Testis (tissue), 3 donors: ENCODE results near the gene ALKBH5. TPM values are rescaled to one million over a fixed set of nuclear protein-coding genes. Genes with fewer than 3 reads are reported as not detected.

Source experiments
- DNase-seq: peaks from one replicate; pipeline ENCODE4 v3.0.0-alpha.2; 2019
- H3K27ac ChIP-seq, 2 donors: fragments of 200-600 bp; sonication (generic); one replicate each; pipeline ENCODE4 v1.5.1; 2019
- H3K27me3 ChIP-seq: fragments of 200-600 bp; sonication (generic); one replicate; pipeline ENCODE4 v1.5.1; 2019
- H3K36me3 ChIP-seq: fragments of 200-600 bp; sonication (generic); one replicate; pipeline ENCODE4 v1.5.1; 2017; ENCODE audit warnings: low read depth; ENCODE audit errors: missing control alignments
- H3K4me1 ChIP-seq: fragments of 200-600 bp; sonication (generic); one replicate; pipeline ENCODE4 v1.5.1; 2019
- H3K4me3 ChIP-seq, 2 donors: fragments of 200-600 bp; sonication (generic); one replicate each; pipeline ENCODE4 v1.5.1; 2017 to 2019
- H3K9me3 ChIP-seq: fragments of 200-600 bp; sonication (generic); one replicate; pipeline ENCODE4 v1.5.1; 2017
- POLR2A ChIP-seq: fragments of 450-650 bp; IDR thresholded peaks from one replicate; pipeline ENCODE4 v1.6.1; 2017; ENCODE audit warnings: antibody characterized with exemption, mild to moderate bottlenecking, moderate library complexity
- WGBS, 2 donors: methylation state at CpG; one replicate each; pipeline ENCODE4 v1.1.5; 2018; 5-methylcytosine and 5-hydroxymethylcytosine counted together
- intact Hi-C: fragments of 100-400 bp; cut with DNase I; formaldehyde crosslinking; loops from one replicate; pipeline ENCODE4 v1.15.1; 2023; ENCODE audit warnings: low total_unique reads
- polyA plus RNA-seq: library from polyadenylated mRNA; stranded (reverse); fragments of 350-450 nt; fragmentation: Illumina TruSeq; extraction: RNeasy Lipid Tissue Mini Kit (QIAGEN cat#74804); gene quantifications from one replicate; pipeline ENCODE4 v1.2.3, GENCODE V29; 2014; ENCODE audit warnings: low read depth, low replicate concordance; ENCODE audit not compliant: insufficient read depth
- total RNA-seq, 2 donors: library from RNA; depleted of rRNA; stranded (reverse); fragments of >200 nt; gene quantifications; one replicate each; pipeline ENCODE4 v1.2.3, GENCODE V29; 2016
- TF ChIP-seq, protein P1 (sequence below), 3 experiments: fragments of 450-650 bp in 2 of 3; fragments of 200-600 bp in 1 of 3; sonication (generic) in 1 of 3; IDR thresholded peaks; one replicate each; pipeline ENCODE4 v1.5.1; 2016 to 2019; ENCODE audit warnings: antibody characterized with exemption in 3 of 3, mild to moderate bottlenecking in 2 of 3, moderate library complexity in 1 of 3

ALKBH5 gene
- total and polyA plus RNA-seq, 3 donors from 2014 or later, result 172 to 253 (median 213) TPM

DNA sequence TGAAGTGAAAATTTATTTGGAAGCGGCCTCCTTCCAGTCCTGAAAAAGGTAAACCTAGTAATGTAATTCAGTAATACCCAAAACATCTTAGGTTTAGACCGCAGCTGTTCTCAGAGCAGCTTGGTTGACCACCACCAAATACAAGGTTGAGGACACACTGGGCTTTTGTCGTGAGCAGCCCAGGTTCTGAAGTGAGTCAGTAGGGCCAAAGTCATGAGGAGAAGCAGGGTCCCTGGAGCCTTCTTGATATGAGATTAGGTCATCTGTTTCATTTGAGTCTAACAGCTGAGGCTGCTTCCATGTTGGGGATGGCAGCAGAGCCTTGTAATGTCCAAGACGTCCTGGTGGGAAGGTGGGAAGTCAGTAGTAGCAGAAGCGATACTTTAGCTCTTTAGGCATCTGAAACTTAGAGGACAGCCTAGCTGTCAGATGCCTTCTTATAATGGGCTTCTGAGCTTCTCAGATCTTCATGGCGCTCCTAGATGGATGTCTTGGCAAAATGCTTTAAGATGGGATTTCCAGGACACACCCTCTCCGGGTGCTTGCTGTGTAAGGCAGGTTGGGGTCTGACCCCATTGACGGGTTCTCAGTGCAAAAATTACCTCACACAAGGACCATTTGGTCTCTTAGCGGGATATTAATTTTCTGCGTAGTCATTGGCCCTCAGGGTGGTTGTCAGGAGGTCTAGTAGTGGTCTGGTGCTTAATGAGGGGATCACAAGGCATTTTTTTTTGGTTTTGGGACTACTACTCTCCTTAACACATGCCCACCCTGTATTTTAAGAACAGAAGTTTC lies 2.4 kb downstream of the ALKBH5 start:
- peak overlapping the region in 1 of 2 donors; percentile 99 for H3K27ac ChIP-seq
- TF ChIP-seq, protein P1, sequence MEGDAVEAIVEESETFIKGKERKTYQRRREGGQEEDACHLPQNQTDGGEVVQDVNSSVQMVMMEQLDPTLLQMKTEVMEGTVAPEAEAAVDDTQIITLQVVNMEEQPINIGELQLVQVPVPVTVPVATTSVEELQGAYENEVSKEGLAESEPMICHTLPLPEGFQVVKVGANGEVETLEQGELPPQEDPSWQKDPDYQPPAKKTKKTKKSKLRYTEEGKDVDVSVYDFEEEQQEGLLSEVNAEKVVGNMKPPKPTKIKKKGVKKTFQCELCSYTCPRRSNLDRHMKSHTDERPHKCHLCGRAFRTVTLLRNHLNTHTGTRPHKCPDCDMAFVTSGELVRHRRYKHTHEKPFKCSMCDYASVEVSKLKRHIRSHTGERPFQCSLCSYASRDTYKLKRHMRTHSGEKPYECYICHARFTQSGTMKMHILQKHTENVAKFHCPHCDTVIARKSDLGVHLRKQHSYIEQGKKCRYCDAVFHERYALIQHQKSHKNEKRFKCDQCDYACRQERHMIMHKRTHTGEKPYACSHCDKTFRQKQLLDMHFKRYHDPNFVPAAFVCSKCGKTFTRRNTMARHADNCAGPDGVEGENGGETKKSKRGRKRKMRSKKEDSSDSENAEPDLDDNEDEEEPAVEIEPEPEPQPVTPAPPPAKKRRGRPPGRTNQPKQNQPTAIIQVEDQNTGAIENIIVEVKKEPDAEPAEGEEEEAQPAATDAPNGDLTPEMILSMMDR (IDR thresholded peaks at IDR 0.05), result no peak
- TF ChIP-seq POLR2A, result no peak
- 36 to 46% methylated on average over 10 of the region's 10 CpGs for WGBS, 2 donors
- intact Hi-C loops, result no loop called here
- no peaks in the 10 kb centered on the region for H3K9me3 ChIP-seq
- H3K27me3 ChIP-seq, result no peaks in the 10 kb centered on the region
- DNase-seq, result no peak
- peak overlapping the region; percentile 90 to 94 for H3K4me3 ChIP-seq
- H3K36me3 ChIP-seq, result no peaks in the 10 kb centered on the region
- peaks cover 53% of the 10 kb centered on the region for H3K4me1 ChIP-seq

DNA sequence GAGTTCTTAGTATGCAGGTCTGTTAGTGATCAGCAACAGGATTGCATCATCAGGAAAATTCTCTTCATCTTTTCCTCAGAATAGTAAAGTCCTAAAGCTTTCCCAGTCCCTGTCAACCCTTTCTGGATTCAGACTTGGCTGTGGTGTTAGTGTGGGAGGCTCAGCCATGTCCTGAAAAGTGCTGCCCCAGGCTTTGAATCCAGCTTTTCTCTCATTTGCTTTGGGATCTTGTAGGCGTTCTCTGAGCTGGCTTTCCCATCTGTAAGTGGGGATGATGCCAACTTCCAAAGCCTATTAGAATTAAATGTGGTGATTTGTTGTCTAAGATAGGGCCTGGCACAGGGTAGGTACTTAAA lies 3.0 kb downstream of the ALKBH5 start:
- peak overlapping the region; percentile 90 to 94 for H3K4me3 ChIP-seq
- no peaks in the 10 kb centered on the region for H3K27me3 ChIP-seq
- H3K9me3 ChIP-seq, result no peaks in the 10 kb centered on the region
- intact Hi-C loops, result no loop called here
- TF ChIP-seq POLR2A, result no peak
- TF ChIP-seq, protein P1 (IDR thresholded peaks at IDR 0.05), result no peak
- peaks cover 52% of the 10 kb centered on the region for H3K4me1 ChIP-seq
- H3K27ac ChIP-seq, result peak overlapping the region in 1 of 2 donors; percentile 99
- DNase-seq, result no peak
- 15 to 25% methylated on average over 1 of the region's 1 CpG for WGBS, 2 donors
- H3K36me3 ChIP-seq, result no peaks in the 10 kb centered on the region

DNA sequence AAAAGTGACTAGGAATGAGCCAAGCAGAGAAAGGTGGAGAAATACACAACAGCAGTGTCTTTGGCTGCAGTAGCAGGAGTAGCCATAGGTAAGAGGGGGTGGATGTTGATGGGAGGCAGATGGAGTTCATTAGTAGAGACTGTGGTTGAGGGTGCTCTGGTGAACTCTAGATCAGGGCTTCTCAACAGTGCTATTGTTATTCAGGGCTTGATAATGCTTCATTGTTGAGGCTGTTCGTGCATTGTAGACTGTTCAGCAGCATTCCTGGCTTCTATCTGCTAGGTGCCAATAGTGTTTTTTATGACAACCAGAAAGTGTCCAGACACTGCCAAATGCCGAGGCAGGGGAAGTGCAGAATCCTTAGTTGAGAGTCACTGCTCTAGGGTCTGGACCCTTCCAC lies 3.6 kb downstream of the ALKBH5 start:
- intact Hi-C loops, result no loop called here
- peak overlapping the region in 1 of 2 donors; percentile 8 for H3K27ac ChIP-seq
- no peak for DNase-seq

DNA sequence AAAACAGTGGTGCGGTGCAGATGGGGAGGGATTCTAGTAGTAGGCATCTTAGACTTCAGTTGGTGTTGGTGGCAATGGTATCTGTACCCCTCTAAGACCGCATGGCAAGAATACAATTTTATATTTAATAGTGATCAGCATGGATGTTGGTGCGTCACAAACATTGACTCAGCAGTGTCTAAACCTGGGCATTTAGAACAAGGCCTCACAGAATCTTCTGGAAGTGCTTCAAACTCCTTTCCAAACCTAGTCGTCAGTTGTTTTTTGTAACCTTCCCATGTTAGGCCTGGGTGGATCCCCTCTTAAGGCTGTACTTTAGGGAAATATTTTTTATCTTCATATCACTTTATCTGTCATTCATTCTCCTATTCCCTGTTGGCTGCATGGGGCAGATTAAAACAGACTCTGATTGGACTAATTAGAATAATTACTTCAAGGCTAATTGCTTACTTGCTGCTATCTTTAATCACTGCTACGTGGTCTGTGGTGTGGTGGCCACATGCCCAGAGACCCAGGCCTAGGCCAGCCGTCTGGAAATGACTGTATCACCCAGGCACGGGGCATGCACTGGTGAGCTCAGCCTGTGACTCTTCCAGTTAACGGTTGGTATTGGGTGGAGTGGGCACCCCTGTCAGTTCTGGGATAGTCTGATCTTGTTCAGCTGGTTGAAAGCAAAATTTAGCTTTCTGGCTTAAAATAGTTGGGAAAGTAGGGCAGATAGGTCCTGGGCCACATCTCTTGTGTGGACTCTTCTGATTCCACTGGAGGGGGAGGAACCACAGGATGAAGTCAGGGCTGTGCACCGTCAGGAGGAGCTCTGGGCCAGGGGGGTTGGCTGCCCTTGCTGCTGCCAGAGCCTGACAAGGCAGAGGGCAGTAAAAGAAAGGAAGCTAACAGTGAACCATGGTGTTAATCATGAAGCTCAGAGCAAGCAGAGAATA lies 4.5 kb downstream of the ALKBH5 start:
- Histone ChIP-seq H3K4me3 (no peak overlapping the region), H3K9me3 (no peaks in the 10 kb centered on the region), H3K27ac (peak overlapping the region; percentile 8 to 54), H3K36me3 (no peaks in the 10 kb centered on the region), H3K27me3 (no peaks in the 10 kb centered on the region), H3K4me1 (peaks cover 46% of the 10 kb centered on the region)
- no peak for DNase-seq
- no peak for TF ChIP-seq POLR2A
- TF ChIP-seq, protein P1 (IDR thresholded peaks at IDR 0.05), result no peak
- intact Hi-C loops, result no loop called here
- WGBS, 2 donors, result 34 to 38% methylated on average over 9 of the region's 9 CpGs

More for the DNA sequence above, 3.6 kb downstream of the ALKBH5 start:
- Histone ChIP-seq H3K4me1 (peaks cover 46% of the 10 kb centered on the region), H3K36me3 (no peaks in the 10 kb centered on the region), H3K27me3 (no peaks in the 10 kb centered on the region), H3K9me3 (no peaks in the 10 kb centered on the region), H3K4me3 (peak overlapping the region in 1 of 2 donors; percentile 90)
- WGBS, 2 donors, result 7 to 22% methylated on average over 2 of the region's 2 CpGs
- no peak for TF ChIP-seq POLR2A
- TF ChIP-seq, protein P1 (IDR thresholded peaks at IDR 0.05), result no peak
